HG02938 (cell line): Measurements from ENCODE around the gene ENG.
A peak's percentile ranks its signal among the peaks of the same experiment; 100 is the strongest.

ENCODE experiments used
- ATAC-seq: cut with Tn5 transposase; IDR thresholded peaks from one replicate; pipeline ENCODE4 v1.9.1; 2021; ENCODE audit warnings: mild to moderate bottlenecking, moderate library complexity; ENCODE audit not compliant: unreplicated experiment

The ENG gene

GRCh38 chr9:127815512-127816361, 38.7 kb downstream of the ENG start:
- ATAC-seq: no peak

- no peak for ATAC-seq
Observed at GRCh38 chr9:127814619-127815511, 39.6 kb downstream of the ENG start.

- ATAC-seq: no peak
Observed at GRCh38 chr9:127813686-127814226, 40.7 kb downstream of the ENG start.

- no peak for ATAC-seq
Observed at GRCh38 chr9:127812936-127813675, 41.4 kb downstream of the ENG start.

- no peak for ATAC-seq
Observed at GRCh38 chr9:127812011-127812410, 42.4 kb downstream of the ENG start.

- ATAC-seq: no peak
Observed at GRCh38 chr9:127810378-127811187, 43.9 kb downstream of the ENG start.

GRCh38 chr9:127809540-127810377, 44.7 kb downstream of the ENG start:
- no peak for ATAC-seq

- ATAC-seq: no peak
Observed at GRCh38 chr9:127809002-127809539, 45.4 kb downstream of the ENG start.

- no peak for ATAC-seq
Observed at GRCh38 chr9:127808347-127809001, 46.0 kb downstream of the ENG start.

GRCh38 chr9:127806871-127807270, 47.6 kb downstream of the ENG start:
- no peak for ATAC-seq

- no peak for ATAC-seq
Observed at GRCh38 chr9:127805620-127806019, 48.8 kb downstream of the ENG start.

- no peak for ATAC-seq
Observed at GRCh38 chr9:127803507-127804352, 50.7 kb downstream of the ENG start.

- ATAC-seq: peak; percentile 59
Observed at GRCh38 chr9:127802576-127803443, 51.6 kb downstream of the ENG start, which contains the start of gene FPGS. Gene FPGS, plus strand, starts transcription at chr9:127802882. Its CDS starts 43 bp downstream, at chr9:127802925.

- no peak for ATAC-seq
Observed at GRCh38 chr9:127801955-127802575, 52.4 kb downstream of the ENG start.

GRCh38 chr9:127796852-127797370, 57.5 kb downstream of the ENG start:
- no peak for ATAC-seq
